ENCODE measurements around the gene ATP6V0C. TPM values are rescaled to one million over a fixed set of nuclear protein-coding genes. Genes with fewer than 3 reads are reported as not detected.

The ATP6V0C gene
- total and polyA plus RNA-seq, 2 of the 13 experiments (the other 11 are each of a cell fraction or from before 2014, with no cell fraction given), result 10.4 to 20.1 TPM

- TF ChIP-seq MEIS2 (CRISPR knock-in tag; IDR thresholded peaks at IDR 0.05) (peak; percentile 70; the same call in 1 of the 2 replicates), NR3C1 (CRISPR knock-in tag; IDR thresholded peaks at IDR 0.05) (no peak), ARNT (IDR thresholded peaks at IDR 0.05) (no peak), CTCF (CRISPR knock-in tag; IDR thresholded peaks at IDR 0.05) (peak; percentile 53), GTF3A (CRISPR knock-in tag; conservative IDR thresholded peaks at IDR 0.05) (no peak), RNF219 (CRISPR knock-in tag; IDR thresholded peaks at IDR 0.05) (no peak), MBD4 (IDR thresholded peaks at IDR 0.05; ENCODE audit: borderline replicate concordance, low read length) (no peak), ZNF441 (CRISPR knock-in tag; IDR thresholded peaks at IDR 0.05; ENCODE audit: borderline replicate concordance) (no peak), TEAD3 (CRISPR knock-in tag; optimal IDR thresholded peaks at IDR 0.05; ENCODE audit: borderline replicate concordance) (peak; percentile 72), PRDM15 (CRISPR knock-in tag; IDR thresholded peaks at IDR 0.05) (no peak), ZNF615 (CRISPR knock-in tag; IDR thresholded peaks at IDR 0.05; ENCODE audit: borderline replicate concordance) (no peak), GATA4 (IDR thresholded peaks at IDR 0.05; ENCODE audit: borderline replicate concordance, low read depth) (no peak), HMG20A (CRISPR knock-in tag; IDR thresholded peaks at IDR 0.05; ENCODE audit: borderline replicate concordance) (peak; percentile 59; the same call in 1 of the 2 replicates), ZNF710 (CRISPR knock-in tag; IDR thresholded peaks at IDR 0.05; ENCODE audit: borderline replicate concordance) (peak; percentile 89; the same call in 1 of the 2 replicates), ZNF776 (CRISPR knock-in tag; IDR thresholded peaks at IDR 0.05) (no peak), PAX8 (CRISPR knock-in tag; IDR thresholded peaks at IDR 0.05; ENCODE audit: borderline replicate concordance) (no peak), ZBTB42 (CRISPR knock-in tag; IDR thresholded peaks at IDR 0.05) (no peak), ZBTB21 (CRISPR knock-in tag; IDR thresholded peaks at IDR 0.05) (no peak), NBN (conservative IDR thresholded peaks at IDR 0.05) (no peak), JARID2 (CRISPR knock-in tag; IDR thresholded peaks at IDR 0.05; ENCODE audit: insufficient replicate concordance) (no peak), ZNF10 (CRISPR knock-in tag; IDR thresholded peaks at IDR 0.05; ENCODE audit: borderline replicate concordance, low read depth) (no peak), SMARCC2 (IDR thresholded peaks at IDR 0.05) (no peak)
Observed at GRCh38 chr16:2484898-2485508, 28.7 kb upstream of the ATP6V0C start (continued).
